Measurements from ENCODE around the gene GRAMD1B. TPM values are rescaled to one million over a fixed set of nuclear protein-coding genes. Genes with fewer than 3 reads are reported as not detected.

The GRAMD1B gene
- total RNA-seq, 4 donors from 2014 or later, result 0.61 to 1.7 (median 1.1) TPM

DNA sequence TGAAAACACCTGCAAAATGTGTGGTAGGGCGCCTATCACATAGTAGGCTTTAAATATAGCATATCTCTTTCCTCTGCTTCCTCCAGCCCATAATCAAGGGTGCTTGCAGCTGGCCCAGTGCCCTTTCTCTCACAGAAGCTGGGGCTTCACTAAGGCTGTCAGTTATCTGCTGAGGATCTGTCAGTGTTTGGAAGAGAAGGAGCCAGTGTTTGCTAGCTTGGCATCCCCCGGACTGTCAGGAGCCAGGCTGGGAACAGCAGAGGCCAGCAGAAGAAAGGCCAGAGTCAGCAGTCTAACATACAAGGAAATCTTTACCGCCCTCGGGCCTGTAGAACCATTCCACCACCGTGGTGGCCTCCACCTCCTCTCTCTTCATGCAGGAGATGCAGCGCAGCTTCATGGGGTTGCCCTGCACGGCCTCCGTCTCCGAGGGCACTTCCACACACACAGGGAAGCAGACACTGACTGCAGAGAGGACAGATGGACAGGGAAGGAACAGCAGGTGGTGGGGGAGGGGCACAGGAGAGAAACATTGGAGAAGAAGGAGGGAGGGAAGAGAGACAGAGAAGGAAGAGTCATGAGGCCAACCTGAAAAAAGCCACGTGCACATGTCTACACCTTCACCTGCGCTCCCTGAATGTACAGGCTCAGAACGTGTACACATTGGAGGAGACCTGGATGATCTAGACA is 215.4 kb downstream of the GRAMD1B start:
- Histone ChIP-seq H3K4me1 (no peaks in the 10 kb centered on the region), H3K36me3 (no peaks in the 10 kb centered on the region), H3K4me3 (no peak overlapping the region), H3K27me3 (peaks cover 0 to 33% (median 0%) of the 10 kb centered on the region in 4 donors), H3K9me3 (no peaks in the 10 kb centered on the region), H3K27ac (no peak overlapping the region)
- no peak for DNase-seq
- TF ChIP-seq, protein P1, sequence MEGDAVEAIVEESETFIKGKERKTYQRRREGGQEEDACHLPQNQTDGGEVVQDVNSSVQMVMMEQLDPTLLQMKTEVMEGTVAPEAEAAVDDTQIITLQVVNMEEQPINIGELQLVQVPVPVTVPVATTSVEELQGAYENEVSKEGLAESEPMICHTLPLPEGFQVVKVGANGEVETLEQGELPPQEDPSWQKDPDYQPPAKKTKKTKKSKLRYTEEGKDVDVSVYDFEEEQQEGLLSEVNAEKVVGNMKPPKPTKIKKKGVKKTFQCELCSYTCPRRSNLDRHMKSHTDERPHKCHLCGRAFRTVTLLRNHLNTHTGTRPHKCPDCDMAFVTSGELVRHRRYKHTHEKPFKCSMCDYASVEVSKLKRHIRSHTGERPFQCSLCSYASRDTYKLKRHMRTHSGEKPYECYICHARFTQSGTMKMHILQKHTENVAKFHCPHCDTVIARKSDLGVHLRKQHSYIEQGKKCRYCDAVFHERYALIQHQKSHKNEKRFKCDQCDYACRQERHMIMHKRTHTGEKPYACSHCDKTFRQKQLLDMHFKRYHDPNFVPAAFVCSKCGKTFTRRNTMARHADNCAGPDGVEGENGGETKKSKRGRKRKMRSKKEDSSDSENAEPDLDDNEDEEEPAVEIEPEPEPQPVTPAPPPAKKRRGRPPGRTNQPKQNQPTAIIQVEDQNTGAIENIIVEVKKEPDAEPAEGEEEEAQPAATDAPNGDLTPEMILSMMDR (IDR thresholded peaks at IDR 0.05), result no peak
- no peak for TF ChIP-seq POLR2A (IDR thresholded peaks at IDR 0.05)
- intact Hi-C loops (cut with DNase I), result no loop called here
- 69 to 79% methylated on average over 11 to 12 of the region's 12 CpGs for WGBS, 2 donors

DNA sequence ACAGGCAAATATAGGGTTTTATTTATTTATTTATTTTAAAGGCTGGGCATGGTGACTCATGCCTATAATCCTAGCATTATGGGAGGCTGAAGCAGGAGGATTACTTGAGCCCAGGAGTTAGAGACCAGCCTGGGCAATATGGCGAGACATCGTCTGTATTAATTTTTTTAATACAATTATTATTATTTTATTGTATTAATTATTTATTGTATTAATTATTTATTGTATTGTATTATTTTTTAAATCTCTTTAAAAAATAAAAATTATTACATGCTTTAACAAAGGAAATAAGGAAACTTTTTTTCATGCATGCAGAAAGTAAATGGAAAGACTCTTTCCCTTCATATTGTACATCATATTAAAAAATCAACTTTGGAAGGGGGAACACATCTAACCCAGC is 220.8 kb downstream of the GRAMD1B start:
- Histone ChIP-seq H3K4me1 (peaks cover 8 to 23% (median 10%) of the 10 kb centered on the region in 3 donors), H3K4me3 (no peak overlapping the region), H3K36me3 (no peaks in the 10 kb centered on the region), H3K27me3 (peaks cover 0 to 69% (median 0%) of the 10 kb centered on the region in 4 donors), H3K27ac (no peak overlapping the region), H3K9me3 (no peaks in the 10 kb centered on the region)
- 92 to 94% methylated on average over 2 of the region's 2 CpGs for WGBS, 2 donors
- TF ChIP-seq, protein P1 (IDR thresholded peaks at IDR 0.05), result no peak
- intact Hi-C loops (cut with DNase I), result no loop called here
- no peak for DNase-seq

DNA sequence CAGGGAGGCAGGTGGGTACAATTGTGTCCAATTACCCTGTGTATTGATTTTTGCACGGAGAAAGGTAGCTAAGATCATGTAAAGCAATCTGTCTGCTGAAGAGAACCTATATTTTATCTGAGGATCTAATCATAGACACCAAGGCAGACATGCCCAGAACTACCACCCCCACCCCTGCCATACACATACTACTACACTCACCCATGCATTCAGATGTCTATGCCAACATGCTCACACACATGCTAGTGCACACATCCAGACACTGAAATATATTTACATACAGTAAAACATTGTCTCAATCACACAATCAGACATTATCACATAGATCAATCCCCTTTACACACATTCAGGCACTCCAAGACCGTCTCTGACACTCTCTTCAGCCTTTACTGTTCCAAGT is 222.5 kb downstream of the GRAMD1B start:
- intact Hi-C loops (cut with DNase I), result no loop called here
- no peak overlapping the region for H3K4me3 ChIP-seq
- no peaks in the 10 kb centered on the region for H3K36me3 ChIP-seq
- peaks cover 8 to 23% (median 10%) of the 10 kb centered on the region in 3 donors for H3K4me1 ChIP-seq
- H3K27me3 ChIP-seq, result peaks cover 0 to 75% (median 0%) of the 10 kb centered on the region in 4 donors
- H3K27ac ChIP-seq, result no peak overlapping the region
- H3K9me3 ChIP-seq, result no peaks in the 10 kb centered on the region
- TF ChIP-seq, protein P1 (IDR thresholded peaks at IDR 0.05), result no peak
- TF ChIP-seq POLR2A (IDR thresholded peaks at IDR 0.05), result no peak
- DNase-seq, result no peak
- 57 to 58% methylated on average over 2 of the region's 2 CpGs for WGBS, 2 donors

DNA sequence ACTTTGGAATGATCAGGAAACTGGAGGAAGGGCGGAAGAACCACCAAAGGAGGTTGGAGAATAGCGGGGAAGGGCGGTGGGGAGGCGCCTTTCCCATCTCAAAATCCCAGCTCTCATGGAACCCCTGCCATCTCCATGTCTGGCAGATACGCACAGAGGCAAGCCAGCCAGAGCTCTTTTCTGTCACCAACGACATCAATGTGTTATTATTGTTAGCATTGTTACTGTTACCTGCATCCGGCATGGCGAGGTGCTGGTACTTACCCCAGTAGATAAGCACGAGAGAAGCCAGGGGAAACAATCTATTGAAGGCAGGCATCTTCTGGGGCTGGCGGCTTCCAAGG is 223.4 kb downstream of the GRAMD1B start:
- 9 to 18% methylated on average over 7 to 8 of the region's 10 CpGs for WGBS, 2 donors
- intact Hi-C loops (cut with DNase I), result no loop called here
- Histone ChIP-seq H3K27ac (no peak overlapping the region), H3K4me1 (peaks cover 8 to 23% (median 10%) of the 10 kb centered on the region in 3 donors), H3K27me3 (peaks cover 0 to 78% (median 0%) of the 10 kb centered on the region in 4 donors), H3K36me3 (no peaks in the 10 kb centered on the region), H3K4me3 (peak overlapping the region in 3 of 4 donors; percentile 55 to 69 (median 60)), H3K9me3 (no peaks in the 10 kb centered on the region)
- TF ChIP-seq, protein P1 (IDR thresholded peaks at IDR 0.05), result no peak
- TF ChIP-seq POLR2A (IDR thresholded peaks at IDR 0.05), result no peak
- DNase-seq, result no peak

DNA sequence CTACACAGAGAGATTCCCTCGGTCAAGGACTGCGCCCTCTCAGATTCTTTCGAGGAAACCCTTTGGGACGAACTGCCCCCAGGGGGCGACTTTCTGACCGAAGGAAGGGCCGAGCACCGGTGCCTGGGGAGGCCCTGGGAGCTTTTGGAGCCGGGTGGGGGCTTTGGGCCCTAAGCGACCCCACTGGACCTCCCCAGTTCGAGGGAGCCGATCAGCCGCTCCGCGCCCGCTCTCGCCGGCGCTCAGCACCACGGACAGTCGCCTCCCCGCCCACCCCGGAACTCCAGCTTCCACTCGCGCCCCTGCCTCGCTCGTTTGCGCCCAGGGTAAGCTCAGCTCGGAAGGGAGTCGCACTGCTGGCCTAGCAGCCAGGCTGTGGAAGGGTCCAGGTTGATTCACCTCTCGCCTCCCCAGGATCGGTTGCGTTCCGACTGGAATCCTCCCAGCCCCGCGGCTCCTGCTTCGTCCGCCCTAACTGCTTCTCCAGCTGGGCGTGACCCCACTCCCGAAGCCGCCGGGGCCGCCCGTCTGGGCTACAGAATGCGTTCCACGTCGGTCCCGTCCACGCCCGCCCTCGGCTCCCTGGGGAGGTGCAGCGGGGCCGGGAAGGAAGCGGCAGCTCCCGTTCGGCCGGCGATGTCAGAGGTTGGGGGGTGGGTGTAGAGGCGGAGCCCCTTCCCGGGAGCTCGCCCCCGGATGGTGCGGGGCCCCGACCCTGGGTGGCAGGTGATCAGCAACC is 223.9 kb downstream of the GRAMD1B start:
- Histone ChIP-seq H3K27me3 (peaks cover 0 to 79% (median 0%) of the 10 kb centered on the region in 4 donors), H3K27ac (peak overlapping the region; percentile 32 to 65 (median 39))
- intact Hi-C loops (cut with DNase I), result no loop called here

More for the DNA sequence above, 223.9 kb downstream of the GRAMD1B start:
- Histone ChIP-seq H3K4me3 (peak overlapping the region; percentile 36 to 69 (median 58)), H3K9me3 (no peaks in the 10 kb centered on the region), H3K4me1 (peaks cover 8 to 23% (median 10%) of the 10 kb centered on the region in 3 donors), H3K36me3 (no peaks in the 10 kb centered on the region)
- no peak for TF ChIP-seq POLR2A (IDR thresholded peaks at IDR 0.05)
- TF ChIP-seq, protein P1 (IDR thresholded peaks at IDR 0.05), result no peak
- 5% methylated on average over 15 of the region's 64 CpGs; no CpG with 5 or more reads in 1 of the 2 donors for WGBS, 2 donors
- DNase-seq, result no peak

Data from esophagus squamous epithelium (tissue), 5 donors.